BLaER1 (cell line): ENCODE results near the gene GIMAP8.

Source experiments
- H3K27ac ChIP-seq: shearing (Covaris generic); formaldehyde crosslinking; 2 replicates; pipeline ENCODE4 v1.8.1; 2022
- H3K27me3 ChIP-seq: shearing (Covaris generic); formaldehyde crosslinking; 2 replicates; pipeline ENCODE4 v1.8.1; 2022
- H3K36me3 ChIP-seq: shearing (Covaris generic); formaldehyde crosslinking; 2 replicates; pipeline ENCODE4 v1.8.1; 2022
- H3K4me1 ChIP-seq: shearing (Covaris generic); formaldehyde crosslinking; 2 replicates; pipeline ENCODE4 v1.8.1; 2022
- H3K4me2 ChIP-seq: shearing (Covaris generic); formaldehyde crosslinking; 2 replicates; pipeline ENCODE4 v1.8.1; 2022
- H3K4me3 ChIP-seq: shearing (Covaris generic); formaldehyde crosslinking; 2 replicates; pipeline ENCODE4 v1.8.1; 2022
- H3K9ac ChIP-seq: shearing (Covaris generic); formaldehyde crosslinking; 2 replicates; pipeline ENCODE4 v1.8.1; 2022
- H3K9me3 ChIP-seq: shearing (Covaris generic); formaldehyde crosslinking; 2 replicates; pipeline ENCODE4 v1.8.1; 2022
- H4K20me1 ChIP-seq: shearing (Covaris generic); formaldehyde crosslinking; 2 replicates; pipeline ENCODE4 v1.8.1; 2022
- Cebpa-rat ChIP-seq: shearing (Covaris generic); IDR thresholded peaks from 2 replicates; pipeline ENCODE4 v1.8.1; 2022

GIMAP8 gene

GRCh38 chr7:150405584-150406311, 44.7 kb upstream of the GIMAP8 start:
- H3K27ac ChIP-seq = peak overlapping the region; percentile 99
- H3K4me1 ChIP-seq = peaks cover 80% of the 10 kb centered on the region

DNA sequence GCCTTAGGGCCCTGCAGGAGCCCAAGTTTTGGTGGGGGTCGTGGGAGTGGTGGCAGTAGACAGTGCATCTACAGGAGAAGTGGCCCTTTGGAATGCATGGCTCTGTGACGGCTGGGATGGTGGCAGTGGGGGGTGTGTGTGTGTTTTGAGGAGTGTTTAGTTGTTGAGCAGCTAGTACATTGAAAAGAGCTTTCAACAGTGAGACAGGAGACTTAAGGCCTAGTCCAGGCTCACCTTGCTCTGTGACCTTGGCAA, 44.2 kb upstream of the GIMAP8 start:
- Histone ChIP-seq H3K4me2 (peak overlapping the region; percentile 87), H3K9ac (peak overlapping the region; percentile 97), H4K20me1 (peaks cover 21% of the 10 kb centered on the region; the same call in 1 of the 2 replicates), H3K27me3 (no peaks in the 10 kb centered on the region), H3K36me3 (peaks cover 18% of the 10 kb centered on the region), H3K4me3 (peak overlapping the region; percentile 78), H3K9me3 (no peaks in the 10 kb centered on the region), H3K4me1 (peaks cover 80% of the 10 kb centered on the region), H3K27ac (peak overlapping the region; percentile 99)
- TF ChIP-seq Cebpa-rat = no peak

More at GRCh38 chr7:150405584-150406311, 44.7 kb upstream of the GIMAP8 start:
- H4K20me1 ChIP-seq = peaks cover 16% of the 10 kb centered on the region; the same call in 1 of the 2 replicates
- peaks cover 13% of the 10 kb centered on the region for H3K36me3 ChIP-seq
- H3K27me3 ChIP-seq = no peaks in the 10 kb centered on the region
- H3K9me3 ChIP-seq = no peaks in the 10 kb centered on the region
- TF ChIP-seq Cebpa-rat = no peak
- H3K9ac ChIP-seq = peak overlapping the region; percentile 97
- H3K4me2 ChIP-seq = peak overlapping the region; percentile 87
- peak overlapping the region; percentile 78 for H3K4me3 ChIP-seq

- H3K27ac ChIP-seq = peak overlapping the region; percentile 99
- no peaks in the 10 kb centered on the region for H3K27me3 ChIP-seq
- peak overlapping the region; percentile 78 for H3K4me3 ChIP-seq
- peaks cover 24% of the 10 kb centered on the region for H3K36me3 ChIP-seq
- H3K9ac ChIP-seq = peak overlapping the region; percentile 97
- peak overlapping the region; percentile 87 for H3K4me2 ChIP-seq
- peaks cover 27% of the 10 kb centered on the region; the same call in 1 of the 2 replicates for H4K20me1 ChIP-seq
- no peak for TF ChIP-seq Cebpa-rat
- H3K9me3 ChIP-seq = no peaks in the 10 kb centered on the region
- H3K4me1 ChIP-seq = peaks cover 80% of the 10 kb centered on the region
Measured at GRCh38 chr7:150406567-150407421, 43.6 kb upstream of the GIMAP8 start.

- H3K36me3 ChIP-seq = peaks cover 34% of the 10 kb centered on the region
- H3K4me1 ChIP-seq = peaks cover 86% of the 10 kb centered on the region
- H3K27me3 ChIP-seq = no peaks in the 10 kb centered on the region
- peak overlapping the region; percentile 87 for H3K4me2 ChIP-seq
- H4K20me1 ChIP-seq = peaks cover 32% of the 10 kb centered on the region; the same call in 1 of the 2 replicates
- H3K27ac ChIP-seq = peak overlapping the region; percentile 99
- peak overlapping the region; percentile 97 for H3K9ac ChIP-seq
- peak overlapping the region; percentile 78 for H3K4me3 ChIP-seq
- TF ChIP-seq Cebpa-rat = no peak
- no peaks in the 10 kb centered on the region for H3K9me3 ChIP-seq
Measured at GRCh38 chr7:150407588-150408392, 42.6 kb upstream of the GIMAP8 start.

- Histone ChIP-seq H3K9ac (peak overlapping the region; percentile 97), H3K27ac (peak overlapping the region; percentile 99), H3K4me3 (peak overlapping the region; percentile 78), H3K4me2 (peak overlapping the region; percentile 87), H3K4me1 (peaks cover 80% of the 10 kb centered on the region), H3K36me3 (peaks cover 36% of the 10 kb centered on the region), H3K9me3 (no peaks in the 10 kb centered on the region), H3K27me3 (no peaks in the 10 kb centered on the region), H4K20me1 (peaks cover 32% of the 10 kb centered on the region; the same call in 1 of the 2 replicates)
- TF ChIP-seq Cebpa-rat = no peak
Measured at GRCh38 chr7:150408393-150409299, 41.8 kb upstream of the GIMAP8 start.

- no peak for TF ChIP-seq Cebpa-rat
- peak overlapping the region; percentile 97 for H3K9ac ChIP-seq
- H3K36me3 ChIP-seq = peaks cover 36% of the 10 kb centered on the region
- peaks cover 72% of the 10 kb centered on the region for H3K4me1 ChIP-seq
- H3K4me2 ChIP-seq = peak overlapping the region; percentile 87
- H3K27me3 ChIP-seq = no peaks in the 10 kb centered on the region
- H3K4me3 ChIP-seq = 0 out of 2 replicates have a peak overlapping the region, but pooled peaks have one; percentile 78
- peaks cover 32% of the 10 kb centered on the region; the same call in 1 of the 2 replicates for H4K20me1 ChIP-seq
- H3K9me3 ChIP-seq = no peaks in the 10 kb centered on the region
- H3K27ac ChIP-seq = peak overlapping the region; percentile 99
Measured at GRCh38 chr7:150409300-150410030, 41.0 kb upstream of the GIMAP8 start.

DNA sequence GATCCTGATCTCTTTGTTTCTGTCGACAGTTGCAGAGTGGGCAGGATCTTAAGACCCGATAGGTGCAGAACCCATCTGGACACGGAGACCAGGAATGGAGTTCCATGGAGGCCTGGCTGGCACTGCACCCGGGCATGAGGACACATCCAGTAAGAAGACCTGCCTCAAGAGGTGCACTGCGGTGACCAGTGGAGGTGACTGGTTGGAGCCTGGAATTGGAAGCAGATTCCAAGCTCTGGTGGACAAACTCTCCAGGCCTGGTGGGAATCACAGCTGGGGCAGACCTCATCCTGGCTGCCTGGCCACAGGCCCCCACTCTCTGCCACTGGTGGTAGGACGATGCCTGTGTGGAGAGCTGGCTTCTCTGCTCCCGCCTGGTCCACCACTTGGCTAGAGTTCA, 40.3 kb upstream of the GIMAP8 start:
- no peak overlapping the region for H3K27ac ChIP-seq
- H3K4me2 ChIP-seq = peak overlapping the region; percentile 87
- no peaks in the 10 kb centered on the region for H3K27me3 ChIP-seq
- H3K4me3 ChIP-seq = no peak overlapping the region
- H3K4me1 ChIP-seq = peaks cover 68% of the 10 kb centered on the region
- H3K9ac ChIP-seq = no peak overlapping the region
- H4K20me1 ChIP-seq = peaks cover 32% of the 10 kb centered on the region; the same call in 1 of the 2 replicates
- peaks cover 36% of the 10 kb centered on the region for H3K36me3 ChIP-seq
- no peaks in the 10 kb centered on the region for H3K9me3 ChIP-seq
- TF ChIP-seq Cebpa-rat = no peak

DNA sequence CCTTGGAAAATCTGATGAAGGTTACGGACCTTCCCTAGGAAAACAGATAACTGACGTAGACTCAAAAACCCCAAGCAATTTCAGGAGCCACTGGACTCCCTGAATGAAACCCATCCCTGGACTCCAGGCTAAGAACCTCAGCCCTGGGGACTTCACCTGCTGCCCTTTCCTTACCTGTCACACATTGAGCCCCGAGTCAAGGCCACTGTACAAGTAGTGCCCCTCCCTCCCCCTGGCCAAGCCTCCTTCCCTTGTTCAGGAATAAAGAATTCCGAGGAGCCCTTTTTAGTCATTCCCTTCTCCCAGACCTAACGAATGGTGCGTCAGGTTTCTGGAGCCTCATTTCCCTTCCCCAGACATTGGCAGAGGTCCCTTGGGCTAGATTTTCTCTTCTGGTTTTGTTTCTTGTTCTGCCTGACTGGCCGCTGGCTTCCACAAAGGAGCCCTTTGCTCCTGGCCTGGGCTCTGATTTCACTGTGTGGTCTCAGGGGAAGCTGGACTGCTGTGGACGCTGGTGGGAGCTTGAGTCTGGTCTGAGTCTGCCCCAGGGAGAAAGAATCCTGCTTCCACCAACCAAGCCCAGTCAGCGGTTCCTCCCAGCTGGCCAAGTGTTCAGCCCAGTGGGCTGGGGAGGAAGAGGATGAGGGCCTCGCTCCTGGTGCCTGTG, 39.6 kb upstream of the GIMAP8 start:
- Histone ChIP-seq H3K36me3 (peaks cover 36% of the 10 kb centered on the region), H3K9ac (peak overlapping the region; percentile 0; the same call in 1 of the 2 replicates), H3K4me2 (peak overlapping the region; percentile 87), H3K27me3 (no peaks in the 10 kb centered on the region), H3K27ac (peak overlapping the region; percentile 33), H3K4me3 (no peak overlapping the region), H4K20me1 (peaks cover 32% of the 10 kb centered on the region; the same call in 1 of the 2 replicates), H3K4me1 (peaks cover 74% of the 10 kb centered on the region), H3K9me3 (no peaks in the 10 kb centered on the region)
- TF ChIP-seq Cebpa-rat = no peak
